Measurements from ENCODE around the gene NFASC.

The NFASC gene

GRCh38 chr1:205032508-205032907, 161.8 kb downstream of the NFASC start:
- Histone ChIP-seq H3K4me1 (ENCODE audit: control insufficient read depth, insufficient read depth, low read length) (no peaks in the 10 kb centered on the region), H3K27me3 (ENCODE audit: control insufficient read depth in 1 of 2, insufficient read depth in 2 of 2, low read length in 2 of 2) (peaks cover 0 to 12% of the 10 kb centered on the region in 2 donors), H3K36me3 (ENCODE audit: control insufficient read depth in 2 of 2, insufficient read depth in 2 of 2, low read length in 2 of 2) (no peaks in the 10 kb centered on the region), H3K27ac (ENCODE audit: low read length) (no peak overlapping the region), H3K9me3 (ENCODE audit: control insufficient read depth in 2 of 2, low read length in 2 of 2) (no peaks in the 10 kb centered on the region), H3K9ac (ENCODE audit: low read length in 2 of 2) (no peak overlapping the region), H3K4me3 (ENCODE audit: low read length in 2 of 2) (no peak overlapping the region)

- Histone ChIP-seq H3K4me3 (ENCODE audit: low read length in 2 of 2) (no peak overlapping the region), H3K27me3 (ENCODE audit: control insufficient read depth in 1 of 2, insufficient read depth in 2 of 2, low read length in 2 of 2) (peaks cover 7 to 8% of the 10 kb centered on the region in 2 donors), H3K9me3 (ENCODE audit: control insufficient read depth in 2 of 2, low read length in 2 of 2) (no peaks in the 10 kb centered on the region), H3K27ac (ENCODE audit: low read length) (no peak overlapping the region), H3K9ac (ENCODE audit: low read length in 2 of 2) (no peak overlapping the region), H3K36me3 (ENCODE audit: control insufficient read depth in 2 of 2, insufficient read depth in 2 of 2, low read length in 2 of 2) (no peaks in the 10 kb centered on the region), H3K4me1 (ENCODE audit: control insufficient read depth, insufficient read depth, low read length) (no peaks in the 10 kb centered on the region)
Observed at GRCh38 chr1:205037539-205037938, 166.9 kb downstream of the NFASC start.

GRCh38 chr1:205038132-205038786, 167.6 kb downstream of the NFASC start:
- Histone ChIP-seq H3K9me3 (ENCODE audit: control insufficient read depth in 2 of 2, low read length in 2 of 2) (no peaks in the 10 kb centered on the region), H3K9ac (ENCODE audit: low read length in 2 of 2) (no peak overlapping the region), H3K36me3 (ENCODE audit: control insufficient read depth in 2 of 2, insufficient read depth in 2 of 2, low read length in 2 of 2) (no peaks in the 10 kb centered on the region), H3K27me3 (ENCODE audit: control insufficient read depth in 1 of 2, insufficient read depth in 2 of 2, low read length in 2 of 2) (peaks cover 7 to 9% of the 10 kb centered on the region in 2 donors), H3K4me1 (ENCODE audit: control insufficient read depth, insufficient read depth, low read length) (peaks cover 2% of the 10 kb centered on the region), H3K27ac (ENCODE audit: low read length) (no peak overlapping the region), H3K4me3 (ENCODE audit: low read length in 2 of 2) (no peak overlapping the region)

GRCh38 chr1:205041001-205041715, 170.5 kb downstream of the NFASC start:
- no peak overlapping the region for H3K4me3 ChIP-seq (ENCODE audit: low read length in 2 of 2)
- no peak overlapping the region for H3K9ac ChIP-seq (ENCODE audit: low read length in 2 of 2)
- H3K27ac ChIP-seq (ENCODE audit: low read length), result no peak overlapping the region
- peaks cover 7% of the 10 kb centered on the region for H3K4me1 ChIP-seq (ENCODE audit: control insufficient read depth, insufficient read depth, low read length)
- peaks cover 24 to 25% of the 10 kb centered on the region in 2 donors for H3K27me3 ChIP-seq (ENCODE audit: control insufficient read depth in 1 of 2, insufficient read depth in 2 of 2, low read length in 2 of 2)
- H3K36me3 ChIP-seq (ENCODE audit: control insufficient read depth in 2 of 2, insufficient read depth in 2 of 2, low read length in 2 of 2), result no peaks in the 10 kb centered on the region
- no peaks in the 10 kb centered on the region for H3K9me3 ChIP-seq (ENCODE audit: control insufficient read depth in 2 of 2, low read length in 2 of 2)

- Histone ChIP-seq H3K27ac (ENCODE audit: low read length) (no peak overlapping the region), H3K4me1 (ENCODE audit: control insufficient read depth, insufficient read depth, low read length) (peaks cover 7% of the 10 kb centered on the region), H3K27me3 (ENCODE audit: control insufficient read depth in 1 of 2, insufficient read depth in 2 of 2, low read length in 2 of 2) (peaks cover 29% of the 10 kb centered on the region in 2 donors), H3K9me3 (ENCODE audit: control insufficient read depth in 2 of 2, low read length in 2 of 2) (no peaks in the 10 kb centered on the region), H3K36me3 (ENCODE audit: control insufficient read depth in 2 of 2, insufficient read depth in 2 of 2, low read length in 2 of 2) (no peaks in the 10 kb centered on the region), H3K9ac (ENCODE audit: low read length in 2 of 2) (no peak overlapping the region), H3K4me3 (ENCODE audit: low read length in 2 of 2) (no peak overlapping the region)
Observed at GRCh38 chr1:205041998-205042910, 171.6 kb downstream of the NFASC start.

GRCh38 chr1:205042911-205043806, 172.5 kb downstream of the NFASC start, which contains the start of gene CNTN2:
TSS of gene CNTN2 (plus strand) at chr1:205043212. CDS start at chr1:205053186, 9,974 bp downstream.
- peaks cover 7% of the 10 kb centered on the region for H3K4me1 ChIP-seq (ENCODE audit: control insufficient read depth, insufficient read depth, low read length)
- no peak within 1 kb of the TSS for H3K9ac ChIP-seq (ENCODE audit: low read length in 2 of 2)
- H3K4me3 ChIP-seq (ENCODE audit: low read length in 2 of 2), result no peak within 1 kb of the TSS
- no peaks in the 10 kb centered on the region for H3K9me3 ChIP-seq (ENCODE audit: control insufficient read depth in 2 of 2, low read length in 2 of 2)
- peaks cover 33 to 34% of the 10 kb centered on the region in 2 donors for H3K27me3 ChIP-seq (ENCODE audit: control insufficient read depth in 1 of 2, insufficient read depth in 2 of 2, low read length in 2 of 2)
- H3K27ac ChIP-seq (ENCODE audit: low read length), result no peak within 1 kb of the TSS
- H3K36me3 ChIP-seq (ENCODE audit: control insufficient read depth in 2 of 2, insufficient read depth in 2 of 2, low read length in 2 of 2), result no peaks in the 10 kb centered on the region

GRCh38 chr1:205043866-205044265, 173.2 kb downstream of the NFASC start:
- H3K9ac ChIP-seq (ENCODE audit: low read length in 2 of 2), result no peak overlapping the region

GRCh38 chr1:205044741-205045140, 174.1 kb downstream of the NFASC start:
- no peaks in the 10 kb centered on the region for H3K9me3 ChIP-seq (ENCODE audit: control insufficient read depth in 2 of 2, low read length in 2 of 2)
- no peak overlapping the region for H3K4me3 ChIP-seq (ENCODE audit: low read length in 2 of 2)
- H3K27ac ChIP-seq (ENCODE audit: low read length), result no peak overlapping the region
- no peak overlapping the region for H3K9ac ChIP-seq (ENCODE audit: low read length in 2 of 2)
- H3K27me3 ChIP-seq (ENCODE audit: control insufficient read depth in 1 of 2, insufficient read depth in 2 of 2, low read length in 2 of 2), result peaks cover 34 to 35% of the 10 kb centered on the region in 2 donors
- peaks cover 7% of the 10 kb centered on the region for H3K4me1 ChIP-seq (ENCODE audit: control insufficient read depth, insufficient read depth, low read length)
- H3K36me3 ChIP-seq (ENCODE audit: control insufficient read depth in 2 of 2, insufficient read depth in 2 of 2, low read length in 2 of 2), result no peaks in the 10 kb centered on the region

More at GRCh38 chr1:205043866-205044265, 173.2 kb downstream of the NFASC start:
- Histone ChIP-seq H3K27me3 (ENCODE audit: control insufficient read depth in 1 of 2, insufficient read depth in 2 of 2, low read length in 2 of 2) (peaks cover 34 to 35% of the 10 kb centered on the region in 2 donors), H3K36me3 (ENCODE audit: control insufficient read depth in 2 of 2, insufficient read depth in 2 of 2, low read length in 2 of 2) (no peaks in the 10 kb centered on the region), H3K27ac (ENCODE audit: low read length) (no peak overlapping the region), H3K4me3 (ENCODE audit: low read length in 2 of 2) (no peak overlapping the region), H3K4me1 (ENCODE audit: control insufficient read depth, insufficient read depth, low read length) (peaks cover 7% of the 10 kb centered on the region), H3K9me3 (ENCODE audit: control insufficient read depth in 2 of 2, low read length in 2 of 2) (no peaks in the 10 kb centered on the region)

- Histone ChIP-seq H3K4me1 (ENCODE audit: control insufficient read depth, insufficient read depth, low read length) (peaks cover 7% of the 10 kb centered on the region), H3K36me3 (ENCODE audit: control insufficient read depth in 2 of 2, insufficient read depth in 2 of 2, low read length in 2 of 2) (no peaks in the 10 kb centered on the region), H3K4me3 (ENCODE audit: low read length in 2 of 2) (no peak overlapping the region), H3K27me3 (ENCODE audit: control insufficient read depth in 1 of 2, insufficient read depth in 2 of 2, low read length in 2 of 2) (peaks cover 34 to 35% of the 10 kb centered on the region in 2 donors), H3K9me3 (ENCODE audit: control insufficient read depth in 2 of 2, low read length in 2 of 2) (no peaks in the 10 kb centered on the region), H3K27ac (ENCODE audit: low read length) (no peak overlapping the region), H3K9ac (ENCODE audit: low read length in 2 of 2) (no peak overlapping the region)
Observed at GRCh38 chr1:205045146-205045545, 174.5 kb downstream of the NFASC start.

GRCh38 chr1:205046870-205047269, 176.2 kb downstream of the NFASC start:
- Histone ChIP-seq H3K4me1 (ENCODE audit: control insufficient read depth, insufficient read depth, low read length) (peaks cover 7% of the 10 kb centered on the region), H3K27me3 (ENCODE audit: control insufficient read depth in 1 of 2, insufficient read depth in 2 of 2, low read length in 2 of 2) (peaks cover 30 to 32% of the 10 kb centered on the region in 2 donors), H3K9ac (ENCODE audit: low read length in 2 of 2) (no peak overlapping the region), H3K4me3 (ENCODE audit: low read length in 2 of 2) (no peak overlapping the region), H3K27ac (ENCODE audit: low read length) (no peak overlapping the region), H3K36me3 (ENCODE audit: control insufficient read depth in 2 of 2, insufficient read depth in 2 of 2, low read length in 2 of 2) (no peaks in the 10 kb centered on the region), H3K9me3 (ENCODE audit: control insufficient read depth in 2 of 2, low read length in 2 of 2) (no peaks in the 10 kb centered on the region)

Data from stomach smooth muscle (tissue), 2 donors.